ENCODE data around the gene F7.

DNA sequence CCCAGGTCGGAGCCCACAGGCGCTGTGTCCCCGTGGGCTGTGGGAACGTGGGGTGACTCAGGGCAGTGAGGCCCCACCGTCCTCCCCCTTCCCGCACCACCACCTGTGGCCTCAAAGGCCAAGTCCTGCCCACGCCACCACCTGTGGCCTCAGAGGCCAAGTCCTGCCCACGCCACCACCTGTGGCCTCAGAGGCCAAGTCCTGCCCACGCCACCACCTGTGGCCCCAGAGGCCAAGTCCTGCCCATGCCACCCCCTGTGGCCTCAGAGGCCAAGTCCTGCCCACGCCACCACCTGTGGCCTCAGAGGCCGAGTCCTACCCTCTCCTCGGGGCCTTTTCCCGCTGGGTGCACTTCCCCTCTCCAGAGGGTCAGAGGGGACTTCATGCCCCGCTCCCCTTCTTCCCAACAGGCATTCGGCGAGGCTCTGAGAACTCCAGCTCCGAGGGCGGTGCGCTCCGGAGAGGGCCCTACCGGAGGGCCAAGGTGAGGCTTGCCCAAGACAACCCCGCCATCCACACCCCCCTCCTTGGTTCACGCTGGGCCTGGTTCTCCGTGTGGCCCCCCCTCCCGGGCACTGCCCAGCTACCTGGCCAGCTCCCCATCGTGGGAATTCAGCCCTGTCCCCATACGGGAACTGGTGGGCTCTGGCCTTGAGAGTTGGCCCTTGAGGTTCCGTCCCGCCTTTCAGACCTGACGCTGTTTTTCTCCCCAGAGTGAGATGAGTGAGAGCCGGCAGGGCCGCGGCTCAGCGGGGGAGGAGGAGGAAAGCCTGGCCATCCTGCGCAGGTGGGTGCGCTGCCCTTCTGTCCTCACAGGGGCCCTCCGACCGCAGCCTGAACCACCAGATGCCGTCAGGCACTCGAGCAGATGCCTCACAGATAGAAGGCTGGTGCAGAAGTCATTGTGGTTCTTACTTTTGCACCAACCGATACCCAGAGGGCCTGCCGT, 27.4 kb upstream of the F7 start:
- TF ChIP-seq, protein P1, sequence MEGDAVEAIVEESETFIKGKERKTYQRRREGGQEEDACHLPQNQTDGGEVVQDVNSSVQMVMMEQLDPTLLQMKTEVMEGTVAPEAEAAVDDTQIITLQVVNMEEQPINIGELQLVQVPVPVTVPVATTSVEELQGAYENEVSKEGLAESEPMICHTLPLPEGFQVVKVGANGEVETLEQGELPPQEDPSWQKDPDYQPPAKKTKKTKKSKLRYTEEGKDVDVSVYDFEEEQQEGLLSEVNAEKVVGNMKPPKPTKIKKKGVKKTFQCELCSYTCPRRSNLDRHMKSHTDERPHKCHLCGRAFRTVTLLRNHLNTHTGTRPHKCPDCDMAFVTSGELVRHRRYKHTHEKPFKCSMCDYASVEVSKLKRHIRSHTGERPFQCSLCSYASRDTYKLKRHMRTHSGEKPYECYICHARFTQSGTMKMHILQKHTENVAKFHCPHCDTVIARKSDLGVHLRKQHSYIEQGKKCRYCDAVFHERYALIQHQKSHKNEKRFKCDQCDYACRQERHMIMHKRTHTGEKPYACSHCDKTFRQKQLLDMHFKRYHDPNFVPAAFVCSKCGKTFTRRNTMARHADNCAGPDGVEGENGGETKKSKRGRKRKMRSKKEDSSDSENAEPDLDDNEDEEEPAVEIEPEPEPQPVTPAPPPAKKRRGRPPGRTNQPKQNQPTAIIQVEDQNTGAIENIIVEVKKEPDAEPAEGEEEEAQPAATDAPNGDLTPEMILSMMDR (IDR thresholded peaks at IDR 0.05) = no peak
- TF ChIP-seq ZFX (IDR thresholded peaks at IDR 0.05; ENCODE audit: borderline replicate concordance) = no peak

Measured in 22Rv1 (cell line).